Measurements from ENCODE around the gene TFDP2. TPM values are rescaled to one million over a fixed set of nuclear protein-coding genes. Genes with fewer than 3 reads are reported as not detected.

Gene TFDP2
- total and polyA plus RNA-seq, 5 donors from 2014 or later: 12.3 to 26.5 (median 13.8) TPM

- H3K36me3 ChIP-seq (ENCODE audit: control insufficient read depth, insufficient read depth, low read length): no peaks in the 10 kb centered on the region
- no peaks in the 10 kb centered on the region for H3K27me3 ChIP-seq (ENCODE audit: control insufficient read depth, insufficient read depth, low read length)
- H3K4me1 ChIP-seq (ENCODE audit: control insufficient read depth, insufficient read depth, low read length, poor library complexity, severe bottlenecking): no peaks in the 10 kb centered on the region
- H3K4me3 ChIP-seq (ENCODE audit: low read depth, low read length): no peak overlapping the region
- Mint-ChIP-seq H3K36me3 (no peaks in the 10 kb centered on the region), H3K4me3 (no peak overlapping the region), H3K27me3 (no peaks in the 10 kb centered on the region), H3K27ac (peak overlapping the region in 1 of 3 donors; percentile 78), H3K9me3 (peaks cover 0 to 1% (median 0%) of the 10 kb centered on the region in 7 donors), H3K4me1 (peaks cover 0 to 3% (median 0%) of the 10 kb centered on the region in 4 donors)
- DNase-seq (no peak), ATAC-seq (ENCODE audit: low read depth in 2 of 2) (no peak)
- no peaks in the 10 kb centered on the region for H3K9me3 ChIP-seq (ENCODE audit: control insufficient read depth in 2 of 2, low read length in 2 of 2)
- no peak overlapping the region for H3K27ac ChIP-seq (ENCODE audit: insufficient read depth, low read length, poor library complexity, severe bottlenecking)
Observed at GRCh38 chr3:141941093-141941492, 208.3 kb downstream of the TFDP2 start.

GRCh38 chr3:141940194-141940776, 209.1 kb downstream of the TFDP2 start:
- Histone ChIP-seq H3K4me1 (ENCODE audit: control insufficient read depth, insufficient read depth, low read length, poor library complexity, severe bottlenecking) (no peaks in the 10 kb centered on the region), H3K27me3 (ENCODE audit: control insufficient read depth, insufficient read depth, low read length) (no peaks in the 10 kb centered on the region), H3K27ac (ENCODE audit: insufficient read depth, low read length, poor library complexity, severe bottlenecking) (no peak overlapping the region), H3K4me3 (ENCODE audit: low read depth, low read length) (no peak overlapping the region), H3K9me3 (ENCODE audit: control insufficient read depth in 2 of 2, low read length in 2 of 2) (no peaks in the 10 kb centered on the region), H3K36me3 (ENCODE audit: control insufficient read depth, insufficient read depth, low read length) (no peaks in the 10 kb centered on the region)
- no peak overlapping the region for H3K4me3 Mint-ChIP-seq
- H3K27me3 Mint-ChIP-seq: no peaks in the 10 kb centered on the region
- DNase-seq: no peak
- H3K9me3 Mint-ChIP-seq: peaks cover 0 to 1% (median 0%) of the 10 kb centered on the region in 7 donors
- ATAC-seq (ENCODE audit: low read depth in 2 of 2): no peak
- H3K27ac Mint-ChIP-seq: no peak overlapping the region
- peaks cover 0 to 3% (median 0%) of the 10 kb centered on the region in 4 donors for H3K4me1 Mint-ChIP-seq
- H3K36me3 Mint-ChIP-seq: no peaks in the 10 kb centered on the region

- no peak overlapping the region for H3K27ac Mint-ChIP-seq
- peaks cover 0 to 1% (median 0%) of the 10 kb centered on the region in 7 donors for H3K9me3 Mint-ChIP-seq
- H3K36me3 Mint-ChIP-seq: no peaks in the 10 kb centered on the region
- H3K4me1 Mint-ChIP-seq: peaks cover 0 to 3% (median 0%) of the 10 kb centered on the region in 4 donors
- H3K4me3 Mint-ChIP-seq: no peak overlapping the region
- H3K36me3 ChIP-seq (ENCODE audit: control insufficient read depth, insufficient read depth, low read length): no peaks in the 10 kb centered on the region
- H3K4me1 ChIP-seq (ENCODE audit: control insufficient read depth, insufficient read depth, low read length, poor library complexity, severe bottlenecking): no peaks in the 10 kb centered on the region
- H3K27ac ChIP-seq (ENCODE audit: insufficient read depth, low read length, poor library complexity, severe bottlenecking): no peak overlapping the region
- no peak for ATAC-seq (ENCODE audit: low read depth in 2 of 2)
- no peaks in the 10 kb centered on the region for H3K27me3 Mint-ChIP-seq
- H3K27me3 ChIP-seq (ENCODE audit: control insufficient read depth, insufficient read depth, low read length): no peaks in the 10 kb centered on the region
- no peak overlapping the region for H3K4me3 ChIP-seq (ENCODE audit: low read depth, low read length)
- no peaks in the 10 kb centered on the region for H3K9me3 ChIP-seq (ENCODE audit: control insufficient read depth in 2 of 2, low read length in 2 of 2)
- no peak for DNase-seq
Observed at GRCh38 chr3:141939759-141940158, 209.6 kb downstream of the TFDP2 start.

GRCh38 chr3:141938011-141938500, 211.3 kb downstream of the TFDP2 start:
- H3K9me3 Mint-ChIP-seq: peaks cover 0 to 2% (median 0%) of the 10 kb centered on the region in 7 donors
- H3K27me3 Mint-ChIP-seq: peaks cover 5% of the 10 kb centered on the region
- no peak overlapping the region for H3K4me3 Mint-ChIP-seq
- H3K4me1 Mint-ChIP-seq: peaks cover 0 to 3% (median 0%) of the 10 kb centered on the region in 4 donors
- ATAC-seq (ENCODE audit: low read depth in 2 of 2): no peak
- H3K36me3 Mint-ChIP-seq: peaks cover 3% of the 10 kb centered on the region
- H3K27ac ChIP-seq (ENCODE audit: insufficient read depth, low read length, poor library complexity, severe bottlenecking): no peak overlapping the region
- no peaks in the 10 kb centered on the region for H3K9me3 ChIP-seq (ENCODE audit: control insufficient read depth in 2 of 2, low read length in 2 of 2)
- DNase-seq: no peak
- H3K36me3 ChIP-seq (ENCODE audit: control insufficient read depth, insufficient read depth, low read length): no peaks in the 10 kb centered on the region
- no peak overlapping the region for H3K27ac Mint-ChIP-seq
- H3K27me3 ChIP-seq (ENCODE audit: control insufficient read depth, insufficient read depth, low read length): no peaks in the 10 kb centered on the region
- H3K4me3 ChIP-seq (ENCODE audit: low read depth, low read length): no peak overlapping the region
- H3K4me1 ChIP-seq (ENCODE audit: control insufficient read depth, insufficient read depth, low read length, poor library complexity, severe bottlenecking): no peaks in the 10 kb centered on the region

GRCh38 chr3:141934354-141934753, 215.0 kb downstream of the TFDP2 start:
- Mint-ChIP-seq H3K27ac (peak overlapping the region in 1 of 3 donors; percentile 23), H3K4me1 (no peaks in the 10 kb centered on the region), H3K4me3 (no peak overlapping the region), H3K9me3 (peaks cover 0 to 2% (median 0%) of the 10 kb centered on the region in 7 donors), H3K36me3 (peaks cover 3% of the 10 kb centered on the region), H3K27me3 (peaks cover 5% of the 10 kb centered on the region)
- no peak for ATAC-seq (ENCODE audit: low read depth in 2 of 2)
- Histone ChIP-seq H3K27ac (ENCODE audit: insufficient read depth, low read length, poor library complexity, severe bottlenecking) (no peak overlapping the region), H3K36me3 (ENCODE audit: control insufficient read depth, insufficient read depth, low read length) (no peaks in the 10 kb centered on the region), H3K4me3 (ENCODE audit: low read depth, low read length) (no peak overlapping the region), H3K27me3 (ENCODE audit: control insufficient read depth, insufficient read depth, low read length) (no peaks in the 10 kb centered on the region), H3K4me1 (ENCODE audit: control insufficient read depth, insufficient read depth, low read length, poor library complexity, severe bottlenecking) (no peaks in the 10 kb centered on the region), H3K9me3 (ENCODE audit: control insufficient read depth in 2 of 2, low read length in 2 of 2) (no peaks in the 10 kb centered on the region)
- no peak for DNase-seq

- Histone ChIP-seq H3K9me3 (ENCODE audit: control insufficient read depth in 2 of 2, low read length in 2 of 2) (no peaks in the 10 kb centered on the region), H3K36me3 (ENCODE audit: control insufficient read depth, insufficient read depth, low read length) (no peaks in the 10 kb centered on the region), H3K27ac (ENCODE audit: insufficient read depth, low read length, poor library complexity, severe bottlenecking) (no peak overlapping the region), H3K4me1 (ENCODE audit: control insufficient read depth, insufficient read depth, low read length, poor library complexity, severe bottlenecking) (no peaks in the 10 kb centered on the region), H3K27me3 (ENCODE audit: control insufficient read depth, insufficient read depth, low read length) (no peaks in the 10 kb centered on the region), H3K4me3 (ENCODE audit: low read depth, low read length) (no peak overlapping the region)
- ATAC-seq (ENCODE audit: low read depth in 2 of 2) (no peak), DNase-seq (no peak)
- H3K36me3 Mint-ChIP-seq: peaks cover 3% of the 10 kb centered on the region
- peak overlapping the region in 1 of 3 donors; percentile 23 for H3K27ac Mint-ChIP-seq
- no peaks in the 10 kb centered on the region for H3K4me1 Mint-ChIP-seq
- H3K27me3 Mint-ChIP-seq: peaks cover 5% of the 10 kb centered on the region
- peaks cover 0 to 2% (median 0%) of the 10 kb centered on the region in 7 donors for H3K9me3 Mint-ChIP-seq
- H3K4me3 Mint-ChIP-seq: no peak overlapping the region
Observed at GRCh38 chr3:141933421-141934300, 215.7 kb downstream of the TFDP2 start.

- peaks cover 0 to 2% (median 0%) of the 10 kb centered on the region in 7 donors for H3K9me3 Mint-ChIP-seq
- H3K4me3 Mint-ChIP-seq: no peak overlapping the region
- no peak overlapping the region for H3K27ac Mint-ChIP-seq
- Histone ChIP-seq H3K4me1 (ENCODE audit: control insufficient read depth, insufficient read depth, low read length, poor library complexity, severe bottlenecking) (no peaks in the 10 kb centered on the region), H3K27ac (ENCODE audit: insufficient read depth, low read length, poor library complexity, severe bottlenecking) (no peak overlapping the region), H3K27me3 (ENCODE audit: control insufficient read depth, insufficient read depth, low read length) (no peaks in the 10 kb centered on the region), H3K9me3 (ENCODE audit: control insufficient read depth in 2 of 2, low read length in 2 of 2) (no peaks in the 10 kb centered on the region), H3K36me3 (ENCODE audit: control insufficient read depth, insufficient read depth, low read length) (peaks cover 2% of the 10 kb centered on the region), H3K4me3 (ENCODE audit: low read depth, low read length) (no peak overlapping the region)
- ATAC-seq (ENCODE audit: low read depth in 2 of 2): no peak
- H3K4me1 Mint-ChIP-seq: no peaks in the 10 kb centered on the region
- H3K27me3 Mint-ChIP-seq: peaks cover 5% of the 10 kb centered on the region
- H3K36me3 Mint-ChIP-seq: peaks cover 11% of the 10 kb centered on the region
- no peak for DNase-seq
Observed at GRCh38 chr3:141930801-141931200, 218.5 kb downstream of the TFDP2 start.

All from CD4-positive, CD25-positive, alpha-beta regulatory T cell (primary cell).